Kidney (tissue), 22 donors: ENCODE measurements around the gene PPY. TPM values are rescaled to one million over a fixed set of nuclear protein-coding genes. Genes with fewer than 3 reads are reported as not detected.
A peak's percentile ranks its signal among the peaks of the same experiment; 100 is the strongest.

Experiments used
- DNase-seq, 5 donors: peaks; one replicate each; pipeline ENCODE4 v3.0.0-alpha.2; 2013 to 2020
- FAIRE-seq: peaks from 2 replicates; lab custom pipeline; 2012; peaks lifted over from hg19 to GRCh38; lab: Jason Lieb, UNC
- H3K27ac ChIP-seq, 2 donors: one replicate each; pipeline ENCODE4 v1.7.0; 2013; ENCODE audit warnings: low read depth in 2 of 2, low read length in 2 of 2, inconsistent platforms in 1 of 2
- H3K27me3 ChIP-seq: one replicate; pipeline ENCODE4 v1.7.1; 2013; ENCODE audit warnings: low read length, inconsistent platforms; ENCODE audit not compliant: control insufficient read depth, insufficient read depth
- H3K36me3 ChIP-seq, 3 donors: one replicate each; pipeline versions ENCODE4 v1.7.0 to v1.7.1; 2013; ENCODE audit warnings: low read length in 3 of 3, control low read depth in 1 of 3, inconsistent platforms in 1 of 3; ENCODE audit not compliant: insufficient read depth in 3 of 3, control insufficient read depth in 2 of 3
- H3K4me1 ChIP-seq, 3 donors: one replicate each; pipeline versions ENCODE4 v1.7.0 to v1.7.1; 2013; ENCODE audit warnings: low read length in 3 of 3, inconsistent platforms in 1 of 3, low read depth in 1 of 3; ENCODE audit not compliant: control insufficient read depth in 2 of 3, insufficient read depth in 2 of 3
- H3K4me3 ChIP-seq, 3 donors: one replicate each; pipeline versions ENCODE4 v1.7.0 to v1.8.1; 2013; ENCODE audit warnings: low read length in 3 of 3, control low read depth in 1 of 3, inconsistent platforms in 1 of 3
- H3K9ac ChIP-seq, 3 donors: one replicate each; pipeline versions ENCODE4 v1.7.0 to v1.7.1; 2013; ENCODE audit warnings: low read length in 3 of 3, control low read depth in 1 of 3, inconsistent platforms in 1 of 3
- H3K9me3 ChIP-seq, 3 donors: one replicate each; pipeline versions ENCODE4 v1.7.0 to v1.7.1; 2013; ENCODE audit warnings: low read length in 3 of 3, control low read depth in 1 of 3, inconsistent platforms in 1 of 3; ENCODE audit not compliant: control insufficient read depth in 2 of 3, insufficient read depth in 1 of 3
- intact Hi-C: fragments of 100-400 bp; cut with DNase I; formaldehyde crosslinking; loops from one replicate; pipeline ENCODE4 v1.11.1; 2022
- long read RNA-seq, 10 donors: library from polyadenylated mRNA in 1 of 10; unstranded in 1 of 10; transcript quantifications; one replicate each; pipeline ENCODE4 v2.0.0 and lab custom pipeline, GENCODE V29; 2021 to 2026
- polyA plus RNA-seq: library from polyadenylated mRNA; stranded (reverse); fragments of 350-450 nt; fragmentation: Illumina TruSeq; extraction: RNeasy Lipid Tissue Mini Kit (QIAGEN cat#74804); gene quantifications from one replicate; pipeline ENCODE4 v1.2.3, GENCODE V29; 2014; ENCODE audit warnings: low read depth, low replicate concordance; ENCODE audit not compliant: insufficient read depth
- total RNA-seq: library from RNA; stranded (reverse); fragmentation: NEBNext Ultra II Directional; extraction: Animal tissue kit (Norgen Biotek cat#: 25700); gene quantifications from one replicate; pipeline ENCODE4 v1.2.1, GENCODE V29; 2021
- TF ChIP-seq, protein P1 (sequence below): IDR thresholded peaks from 3 replicates; pipeline ENCODE4 v1.5.1; 2012; ENCODE audit warnings: mild to moderate bottlenecking, moderate library complexity, borderline replicate concordance; ENCODE audit not compliant: insufficient read depth; ENCODE audit errors: extremely low read depth
- donor health status: control.
- donor health status: control.
- donor health status: control.
- donor health status: control.
- donor health status: control.
- donor health status: DM: yes; HTN: yes; CAD: no.
- donor health status: Normal renal cell carcinoma (clear cell type).

The PPY gene, protein sequence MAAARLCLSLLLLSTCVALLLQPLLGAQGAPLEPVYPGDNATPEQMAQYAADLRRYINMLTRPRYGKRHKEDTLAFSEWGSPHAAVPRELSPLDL
- total RNA-seq (not detected), polyA plus RNA-seq (not detected)
- long read RNA-seq, donor 1, result 0 reads
- long read RNA-seq, donor 2, result 0 reads
- long read RNA-seq, donor 3, partial matches to known transcripts, result 0 of 1 reads
- long read RNA-seq, donor 3, other reads (novel, unspliced or antisense), result 0 of 1 reads
- long read RNA-seq, donor 4, result 0 reads
- long read RNA-seq, donor 5, result 0 reads
- long read RNA-seq, donor 6, result 0 reads
- long read RNA-seq, donor 7, result 0 reads
- long read RNA-seq, donor 8, result 0 reads
- long read RNA-seq, donor 9, result 0 reads
- long read RNA-seq, donor 10, result 0 reads

- no peaks in the 10 kb centered on the region for H3K27me3 ChIP-seq
- peaks cover 0 to 4% (median 0%) of the 10 kb centered on the region in 3 donors for H3K4me1 ChIP-seq
- H3K9me3 ChIP-seq, result no peaks in the 10 kb centered on the region
- no peak within 1 kb of the TSS for H3K4me3 ChIP-seq
- H3K36me3 ChIP-seq, result no peaks in the 10 kb centered on the region
- TF ChIP-seq, protein P1, sequence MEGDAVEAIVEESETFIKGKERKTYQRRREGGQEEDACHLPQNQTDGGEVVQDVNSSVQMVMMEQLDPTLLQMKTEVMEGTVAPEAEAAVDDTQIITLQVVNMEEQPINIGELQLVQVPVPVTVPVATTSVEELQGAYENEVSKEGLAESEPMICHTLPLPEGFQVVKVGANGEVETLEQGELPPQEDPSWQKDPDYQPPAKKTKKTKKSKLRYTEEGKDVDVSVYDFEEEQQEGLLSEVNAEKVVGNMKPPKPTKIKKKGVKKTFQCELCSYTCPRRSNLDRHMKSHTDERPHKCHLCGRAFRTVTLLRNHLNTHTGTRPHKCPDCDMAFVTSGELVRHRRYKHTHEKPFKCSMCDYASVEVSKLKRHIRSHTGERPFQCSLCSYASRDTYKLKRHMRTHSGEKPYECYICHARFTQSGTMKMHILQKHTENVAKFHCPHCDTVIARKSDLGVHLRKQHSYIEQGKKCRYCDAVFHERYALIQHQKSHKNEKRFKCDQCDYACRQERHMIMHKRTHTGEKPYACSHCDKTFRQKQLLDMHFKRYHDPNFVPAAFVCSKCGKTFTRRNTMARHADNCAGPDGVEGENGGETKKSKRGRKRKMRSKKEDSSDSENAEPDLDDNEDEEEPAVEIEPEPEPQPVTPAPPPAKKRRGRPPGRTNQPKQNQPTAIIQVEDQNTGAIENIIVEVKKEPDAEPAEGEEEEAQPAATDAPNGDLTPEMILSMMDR, result no peak
- peak in 1 of 5 donors; percentile 10 for DNase-seq
- intact Hi-C loops, result no loop called here
- H3K27ac ChIP-seq, result no peak within 1 kb of the TSS
- H3K9ac ChIP-seq, result no peak within 1 kb of the TSS
- no peak for FAIRE-seq
Measured at GRCh38 chr17:43942051-43942685, at the start of gene PPY. Gene PPY (minus strand): TSS chr17:43942476. CDS start chr17:43941654, 822 bp downstream.

DNA sequence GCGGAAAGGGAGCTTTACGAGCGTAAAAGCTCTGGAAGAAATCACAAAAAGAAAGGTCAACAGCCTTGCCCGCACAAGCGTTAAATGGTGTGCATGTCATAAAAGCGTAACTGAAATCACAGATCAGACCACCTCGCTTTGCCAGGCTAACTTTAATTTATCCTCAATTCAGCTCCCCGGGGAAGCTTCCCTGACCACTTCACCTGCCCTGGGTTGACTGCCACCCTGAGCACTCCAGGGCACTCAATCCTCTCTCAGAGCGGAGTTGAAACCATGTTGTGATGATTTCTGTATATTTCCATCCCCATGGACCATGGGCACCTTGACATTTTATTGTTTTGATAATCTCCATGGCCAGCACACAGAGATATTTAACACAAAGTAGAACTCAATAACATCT, 46.0 kb upstream of the PPY start:
- no peaks in the 10 kb centered on the region for H3K9me3 ChIP-seq
- peaks cover 0 to 5% (median 0%) of the 10 kb centered on the region in 3 donors for H3K4me1 ChIP-seq
- TF ChIP-seq, protein P1, result no peak
- DNase-seq (peak in 2 of 5 donors; percentile 4 to 12), FAIRE-seq (no peak)
- H3K27me3 ChIP-seq, result peaks cover 4% of the 10 kb centered on the region
- no peak overlapping the region for H3K9ac ChIP-seq
- no peak overlapping the region for H3K4me3 ChIP-seq
- no peaks in the 10 kb centered on the region for H3K36me3 ChIP-seq
- intact Hi-C loops, result no loop called here
- no peak overlapping the region for H3K27ac ChIP-seq

DNA sequence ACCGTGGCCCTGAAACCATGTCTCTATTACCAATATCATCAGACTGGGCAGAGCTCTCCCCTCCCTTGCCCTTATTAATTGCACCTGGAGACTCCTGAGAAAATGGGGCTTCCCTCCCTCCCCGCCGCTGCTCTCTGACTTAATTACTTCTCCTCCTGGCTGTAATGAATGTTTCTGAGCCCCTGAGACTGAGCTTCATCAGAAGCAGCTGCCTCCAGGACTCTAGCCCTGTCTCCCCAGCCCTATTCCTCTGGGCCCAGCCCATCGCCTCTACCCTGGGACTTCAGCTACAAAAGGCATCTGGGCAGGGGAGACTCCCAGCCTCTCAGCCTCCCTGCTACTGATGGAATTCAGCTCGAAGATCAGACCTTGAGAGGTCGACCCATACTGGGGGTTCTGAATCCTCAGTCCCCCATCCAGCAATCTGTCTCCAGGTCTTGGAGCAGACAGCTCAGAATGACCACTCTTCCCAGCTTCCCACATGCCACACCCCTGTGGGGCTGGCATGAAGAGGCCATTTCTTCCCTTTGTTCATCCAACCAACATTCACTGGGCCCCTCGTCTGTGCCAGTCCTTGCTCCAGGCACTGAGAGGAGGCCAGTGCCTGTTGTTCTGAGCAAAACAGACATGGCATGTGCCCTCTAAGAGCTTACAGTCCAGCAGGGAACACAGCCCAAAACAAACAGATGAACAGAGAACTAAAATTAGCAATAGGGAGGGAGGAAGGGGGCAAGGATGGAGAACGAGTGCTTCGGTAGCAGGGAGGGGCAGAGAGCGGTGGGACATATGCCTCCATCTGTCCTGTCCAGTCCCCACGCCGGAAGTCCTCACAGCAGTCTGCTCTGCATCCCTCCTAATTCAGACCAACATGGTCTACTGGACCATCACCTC, 45.1 kb upstream of the PPY start:
- Histone ChIP-seq H3K4me1 (peaks cover 0 to 6% (median 0%) of the 10 kb centered on the region in 3 donors), H3K27me3 (peaks cover 5% of the 10 kb centered on the region)
- intact Hi-C loops, result no loop called here

More for the DNA sequence above, 45.1 kb upstream of the PPY start:
- Histone ChIP-seq H3K9ac (no peak overlapping the region), H3K9me3 (no peaks in the 10 kb centered on the region), H3K27ac (no peak overlapping the region), H3K4me3 (no peak overlapping the region), H3K36me3 (no peaks in the 10 kb centered on the region)
- TF ChIP-seq, protein P1, result no peak
- DNase-seq (no peak), FAIRE-seq (no peak)
